ENCODE measurements around the gene RNF111.
"Not testable (repeated sequence)": the region's sequence is repeated elsewhere in the genome, so short reads cannot be mapped to it uniquely, and the experiment has no call there.

RNF111 gene

DNA sequence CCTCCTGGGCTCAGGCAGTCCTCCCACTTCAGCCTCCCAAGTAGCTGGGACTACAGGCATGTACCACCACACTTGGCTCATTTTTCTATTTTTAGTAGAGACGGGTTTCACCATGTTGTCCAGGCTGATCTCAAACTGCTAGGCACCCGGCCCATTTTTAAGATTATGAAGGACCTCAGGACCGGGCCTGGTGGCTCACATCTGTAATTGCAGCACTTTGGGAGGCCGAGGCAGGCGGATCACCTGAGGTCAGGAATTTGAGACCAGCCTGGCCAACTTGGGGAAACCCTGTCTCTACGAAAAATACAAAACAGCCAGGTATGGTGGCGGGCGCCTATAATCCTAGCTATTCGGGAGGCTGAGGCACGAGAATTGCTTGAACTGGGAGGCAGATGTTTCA, 12.8 kb downstream of the RNF111 start:
- DNase-seq (ENCODE audit: low spot score), result not testable (repeated sequence)

DNA sequence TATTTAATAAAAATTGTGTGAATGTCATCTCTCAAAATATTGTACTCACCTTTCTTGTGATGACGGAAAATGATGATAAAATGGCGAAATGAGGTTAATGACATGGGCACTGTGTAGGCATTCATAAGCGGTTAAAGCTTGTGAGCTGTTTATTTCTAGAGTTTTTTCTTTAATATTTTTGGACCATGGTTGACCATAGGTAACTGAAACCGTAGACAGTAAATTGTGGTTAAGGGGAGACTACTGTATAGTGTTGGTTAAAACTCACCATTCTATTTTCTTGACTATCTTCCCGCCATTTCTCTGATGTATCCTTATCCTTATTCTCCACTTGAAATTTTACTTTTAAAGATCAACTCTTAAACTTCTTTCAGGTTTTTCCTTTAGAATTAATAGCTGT, 14.5 kb downstream of the RNF111 start:
- no peak for DNase-seq (ENCODE audit: low spot score)

- no peak for DNase-seq (ENCODE audit: low spot score)
These were observed 15.0 kb downstream of the RNF111 start for GRCh38 chr15:59002418-59002859.

GRCh38 chr15:59005579-59005978, 18.1 kb downstream of the RNF111 start:
- DNase-seq (ENCODE audit: low spot score), result peak; percentile 23

DNA sequence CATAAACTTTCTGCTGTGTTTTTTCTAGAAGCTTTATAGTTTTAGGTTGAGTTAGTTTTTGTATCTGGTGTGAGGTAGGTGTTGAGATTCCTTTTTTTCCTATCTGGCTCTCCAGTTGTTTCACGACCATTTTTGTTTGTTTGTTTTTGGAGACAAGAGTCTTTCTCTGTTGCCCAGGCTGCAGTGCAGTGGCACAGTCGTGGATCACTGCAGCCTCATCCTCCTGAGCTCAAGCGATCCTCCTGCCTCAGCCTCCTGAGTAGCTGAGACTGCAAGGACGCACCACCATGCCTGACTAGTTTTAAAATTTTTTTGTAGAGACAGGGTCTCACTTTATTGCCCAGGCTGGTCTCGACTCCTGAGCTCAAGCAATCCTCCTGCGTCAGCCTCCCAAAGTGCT, 20.6 kb downstream of the RNF111 start:
- no peak for DNase-seq (ENCODE audit: low spot score)

- no peak for DNase-seq (ENCODE audit: low spot score)
These were observed 23.9 kb downstream of the RNF111 start for GRCh38 chr15:59011262-59011952.

- no peak for DNase-seq (ENCODE audit: low spot score)
These were observed 25.9 kb downstream of the RNF111 start for GRCh38 chr15:59013246-59013873.

GRCh38 chr15:59014068-59014467, 26.6 kb downstream of the RNF111 start:
- no peak for DNase-seq (ENCODE audit: low spot score)

DNA sequence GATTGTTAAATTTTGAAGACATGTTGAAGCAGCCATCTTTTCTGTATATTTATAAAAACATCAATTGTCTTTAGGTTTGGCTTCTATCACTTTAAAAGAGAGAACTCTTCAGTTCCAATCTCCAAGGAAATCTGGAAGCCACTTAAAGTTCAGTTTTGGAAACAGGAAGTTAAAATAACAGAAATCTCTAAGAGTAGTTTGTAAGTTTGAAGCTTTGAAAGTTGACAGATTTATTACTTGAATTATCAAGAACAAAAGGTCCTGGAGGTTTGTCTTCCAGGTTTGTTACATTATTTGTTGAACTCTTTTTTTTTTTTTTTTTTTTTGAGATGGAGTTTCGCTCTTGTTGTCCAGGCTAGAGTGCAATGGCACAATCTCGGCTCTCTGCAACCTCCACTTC, 30.0 kb downstream of the RNF111 start:
- DNase-seq (ENCODE audit: low spot score), result no peak

- DNase-seq (ENCODE audit: low spot score), result no peak
These were observed 31.4 kb downstream of the RNF111 start for GRCh38 chr15:59018833-59019232.

GRCh38 chr15:59020322-59020721, 32.9 kb downstream of the RNF111 start:
- peak; percentile 8 for DNase-seq (ENCODE audit: low spot score)

DNA sequence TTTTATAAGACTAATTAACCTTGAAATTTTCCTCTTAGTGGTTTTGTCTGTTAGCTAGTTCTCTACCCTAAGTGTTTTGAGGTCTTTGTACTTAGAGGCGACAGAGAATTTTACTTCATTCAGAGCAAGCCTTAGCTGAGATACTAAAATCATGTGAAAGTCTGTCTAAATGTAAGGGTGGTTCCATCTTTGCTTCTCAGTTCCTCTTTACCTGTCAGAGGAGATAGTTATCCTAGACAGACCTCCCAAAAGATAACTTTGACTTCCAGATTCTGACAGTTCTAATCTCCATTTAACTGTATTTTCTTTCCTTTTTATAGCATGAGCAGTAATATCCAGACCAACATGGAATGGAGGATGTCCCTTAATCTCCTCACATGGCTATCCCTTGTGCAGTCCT, 34.7 kb downstream of the RNF111 start:
- DNase-seq (ENCODE audit: low spot score), result no peak

DNA sequence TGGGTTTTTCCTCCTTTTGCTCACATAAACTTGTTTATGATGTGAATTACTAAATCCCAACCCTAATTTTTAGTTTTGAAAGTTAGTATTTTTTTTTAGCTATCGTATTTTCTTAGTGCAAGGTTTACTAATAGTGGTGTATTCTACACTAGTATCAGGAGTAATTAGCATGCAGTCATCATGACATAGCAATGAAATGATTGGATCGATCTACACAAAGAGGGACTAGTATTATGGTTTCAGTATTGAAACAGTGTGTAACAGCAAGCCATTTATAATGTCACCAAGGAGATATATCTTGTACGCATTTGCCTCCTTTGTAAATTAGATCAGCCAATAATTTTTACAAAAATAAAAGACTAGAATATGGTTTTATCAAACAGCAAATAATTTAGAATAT, 38.7 kb downstream of the RNF111 start:
- no peak for DNase-seq (ENCODE audit: low spot score)

- no peak for DNase-seq (ENCODE audit: low spot score)
These were observed 41.0 kb downstream of the RNF111 start for GRCh38 chr15:59028387-59028955.

DNA sequence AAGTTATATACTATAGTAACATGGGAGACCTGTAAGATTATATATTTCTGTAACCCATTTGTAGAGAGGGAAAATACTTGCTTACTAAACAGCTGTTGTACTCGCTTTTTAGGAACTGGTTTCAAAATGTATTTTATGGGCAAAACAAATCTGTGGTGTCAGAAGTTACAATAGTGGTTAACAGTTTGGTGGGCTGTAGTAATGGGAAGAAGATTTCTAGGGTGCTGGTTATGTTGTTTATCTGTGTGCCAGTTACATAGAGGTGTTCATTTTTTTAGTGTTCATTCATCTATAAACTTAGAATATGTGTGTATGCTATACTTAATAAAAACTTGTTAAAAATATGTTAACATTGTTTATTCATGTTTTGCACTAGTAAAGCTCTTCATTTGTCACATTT, 42.1 kb downstream of the RNF111 start:
- no peak for DNase-seq (ENCODE audit: low spot score)

GRCh38 chr15:59035201-59035600, 47.7 kb downstream of the RNF111 start:
- no peak for DNase-seq (ENCODE audit: low spot score)

DNA sequence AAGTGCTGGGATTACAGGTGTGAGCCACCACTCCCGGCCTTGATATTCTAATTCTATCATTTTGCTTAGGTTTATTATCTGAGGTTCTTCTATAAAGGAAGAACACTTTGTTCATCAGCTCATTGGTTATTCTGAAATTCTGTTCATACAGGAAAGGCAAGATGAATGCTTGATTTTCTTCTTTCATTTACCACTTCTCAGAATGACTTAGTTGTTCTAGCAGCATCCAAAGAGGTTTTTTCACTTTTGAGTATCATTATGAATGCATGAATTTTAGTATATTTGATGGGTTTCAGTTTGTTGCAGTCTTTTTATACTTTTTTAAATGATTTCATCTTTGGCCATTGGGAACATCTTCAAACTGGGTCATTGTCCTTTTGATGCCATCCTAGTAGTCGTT, 51.8 kb downstream of the RNF111 start:
- no peak for DNase-seq (ENCODE audit: low spot score)

- DNase-seq (ENCODE audit: low spot score), result no peak
These were observed 54.6 kb downstream of the RNF111 start for GRCh38 chr15:59042041-59042440.

DNA sequence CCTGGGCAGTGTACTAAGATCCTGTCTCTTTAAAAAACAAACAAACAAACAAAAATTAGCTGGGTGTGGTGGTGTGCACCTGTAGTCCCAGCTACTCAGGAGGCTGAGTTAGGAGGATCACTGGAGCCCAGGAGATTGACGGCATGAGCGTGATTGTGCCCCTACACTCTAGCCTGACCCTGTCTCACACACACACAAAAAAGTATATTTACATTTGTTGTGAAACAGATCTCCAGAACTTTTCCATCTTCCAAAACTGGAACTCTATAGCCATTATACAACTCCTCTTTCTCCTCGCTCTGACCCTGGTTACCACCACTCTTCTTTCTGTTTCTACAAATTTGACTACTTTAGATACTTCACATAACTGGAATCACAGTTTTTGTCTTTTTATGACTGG, 61.4 kb downstream of the RNF111 start:
- no peak for DNase-seq (ENCODE audit: low spot score)

GRCh38 chr15:59051873-59052861, 64.7 kb downstream of the RNF111 start:
- DNase-seq (ENCODE audit: low spot score), result no peak

- no peak for DNase-seq (ENCODE audit: low spot score)
These were observed 65.5 kb downstream of the RNF111 start for GRCh38 chr15:59052915-59053407.

- no peak for DNase-seq (ENCODE audit: low spot score)
These were observed 66.0 kb downstream of the RNF111 start for GRCh38 chr15:59053482-59053881.

Measured in kidney tubule cell (primary cell).